Neural cell (in vitro differentiated cells): ENCODE data around the gene SRRM5. TPM values are rescaled to one million over a fixed set of nuclear protein-coding genes. Genes with fewer than 3 reads are reported as not detected.

Source experiments
- H2AFZ ChIP-seq: fragments of 200-600, 300-800 bp; sonication (generic), shearing (Covaris generic); 2 replicates; pipeline ENCODE4 v1.6.0; 2014; ENCODE audit warnings: low read depth, mild to moderate bottlenecking, antibody characterized with exemption, low read length, moderate library complexity
- H3F3A ChIP-seq: fragments of 200-600 bp; shearing (Covaris generic); 2 replicates; pipeline ENCODE4 v1.6.1; 2016; ENCODE audit warnings: mild to moderate bottlenecking, moderate library complexity, mixed read lengths, antibody characterized with exemption, low read length; ENCODE audit not compliant: insufficient read depth, poor library complexity, severe bottlenecking
- H3K27ac ChIP-seq: fragments of 200-600, 300-800 bp; sonication (generic), shearing (Covaris generic); 2 replicates; pipeline ENCODE4 v1.5.1; 2014; ENCODE audit warnings: mild to moderate bottlenecking, low read length, moderate library complexity
- H3K27me3 ChIP-seq: fragments of 300-800, 200-600 bp; sonication (generic), shearing (Covaris generic); 2 replicates; pipeline ENCODE4 v1.6.0; 2014; ENCODE audit warnings: mild to moderate bottlenecking, low read depth, low read length, moderate library complexity; ENCODE audit not compliant: insufficient read depth
- H3K36me3 ChIP-seq: fragments of 300-800, 200-600 bp; sonication (generic), shearing (Covaris generic); 2 replicates; pipeline ENCODE4 v1.5.1; 2014; ENCODE audit warnings: mild to moderate bottlenecking, antibody characterized with exemption, low read length, moderate library complexity; ENCODE audit not compliant: insufficient read depth
- H3K4me2 ChIP-seq: fragments of 300-800, 200-600 bp; sonication (generic), shearing (Covaris generic); 2 replicates; pipeline ENCODE4 v1.6.0; 2014; ENCODE audit warnings: mild to moderate bottlenecking, low read length
- H3K4me3 ChIP-seq: fragments of 300-800, 200-600 bp; sonication (generic), shearing (Covaris generic); 2 replicates; pipeline ENCODE4 v1.5.1; 2014; ENCODE audit warnings: mild to moderate bottlenecking, low read length, moderate library complexity
- H3K79me2 ChIP-seq: fragments of 200-600 bp; shearing (Covaris generic); replicated peaks from 2 replicates; pipeline ENCODE4 v1.6.0; 2014; ENCODE audit warnings: mild to moderate bottlenecking, low read length, moderate library complexity; ENCODE audit not compliant: insufficient read depth
- H3K9ac ChIP-seq: fragments of 300-800, 200-600 bp; sonication (generic), shearing (Covaris generic); 2 replicates; pipeline ENCODE4 v1.6.1; 2016; ENCODE audit warnings: mild to moderate bottlenecking, low read length, mixed read lengths
- H3K9me2 ChIP-seq: fragments of 200-600 bp; shearing (Covaris generic); 2 replicates; pipeline ENCODE4 v1.6.1; 2016; ENCODE audit warnings: mild to moderate bottlenecking, low read length, mixed read lengths; ENCODE audit not compliant: insufficient read depth
- H3K9me3 ChIP-seq: fragments of 200-600, 300-800 bp; sonication (generic), shearing (Covaris generic); 2 replicates; pipeline ENCODE4 v1.6.1; 2016; ENCODE audit warnings: mild to moderate bottlenecking, mixed run types, low read length, moderate library complexity, mixed read lengths
- H4K20me1 ChIP-seq: fragments of 200-600 bp; shearing (Covaris generic); 2 replicates; pipeline ENCODE4 v1.6.1; 2016; ENCODE audit warnings: mild to moderate bottlenecking, mixed run types; ENCODE audit not compliant: insufficient read depth
- CTCF ChIP-seq: fragments of 450-650 bp; IDR thresholded peaks from 2 replicates; pipeline ENCODE4 v1.5.1; 2014; ENCODE audit warnings: antibody characterized with exemption, mild to moderate bottlenecking, moderate library complexity; ENCODE audit not compliant: poor library complexity, severe bottlenecking
- EP300 ChIP-seq: fragments of 450-650 bp; conservative IDR thresholded peaks from 2 replicates; pipeline ENCODE4 v1.6.1; 2014; ENCODE audit warnings: antibody characterized with exemption, mild to moderate bottlenecking, moderate library complexity; ENCODE audit not compliant: poor library complexity, severe bottlenecking
- EZH2 ChIP-seq: fragments of 200-600, 300-800 bp; shearing (Covaris generic), sonication (generic); IDR thresholded peaks from 2 replicates; pipeline ENCODE4 v1.6.1; 2014; ENCODE audit warnings: antibody characterized with exemption, low read length, borderline replicate concordance, mild to moderate bottlenecking; ENCODE audit not compliant: insufficient read depth, poor library complexity, severe bottlenecking
- MXI1 ChIP-seq: fragments of 450-650 bp; conservative IDR thresholded peaks from 2 replicates; pipeline ENCODE4 v1.6.1; 2014; ENCODE audit warnings: antibody characterized with exemption, mild to moderate bottlenecking; ENCODE audit not compliant: poor library complexity, severe bottlenecking
- POLR2AphosphoS5 ChIP-seq: IDR thresholded peaks from 2 replicates; pipeline ENCODE4 v1.6.1; 2012
- RAD21 ChIP-seq: fragments of 450-650 bp; conservative IDR thresholded peaks from 2 replicates; pipeline ENCODE4 v1.6.1; 2014; ENCODE audit warnings: antibody characterized with exemption, mild to moderate bottlenecking, moderate library complexity
- REST ChIP-seq: IDR thresholded peaks from 2 replicates; pipeline ENCODE4 v1.6.1; 2012; ENCODE audit warnings: borderline replicate concordance
- SMC3 ChIP-seq: fragments of 450-650 bp; conservative IDR thresholded peaks from 2 replicates; pipeline ENCODE4 v1.6.1; 2014; ENCODE audit warnings: antibody characterized with exemption, mild to moderate bottlenecking, moderate library complexity; ENCODE audit not compliant: poor library complexity
- TAF1 ChIP-seq: IDR thresholded peaks from 2 replicates; pipeline ENCODE4 v1.6.1; 2012; ENCODE audit warnings: low read depth
- polyA plus RNA-seq: library from polyadenylated mRNA; depleted of rRNA; stranded (reverse); fragments of >200 nt; gene quantifications from 2 replicates; pipeline ENCODE4 v1.2.3, GENCODE V29; 2014

Gene SRRM5
- polyA plus RNA-seq, 1 donor from 2014 or later, result not detected

- H4K20me1 ChIP-seq, result peaks cover 4% of the 10 kb centered on the region
- no peak overlapping the region for H3K4me3 ChIP-seq
- H3K79me2 ChIP-seq, result peaks cover 7% of the 10 kb centered on the region
- no peaks in the 10 kb centered on the region for H3K27me3 ChIP-seq
- no peaks in the 10 kb centered on the region for H3K9me3 ChIP-seq
- H2AFZ ChIP-seq, result no peak overlapping the region
- no peak overlapping the region for H3K4me2 ChIP-seq
- H3K27ac ChIP-seq, result no peak overlapping the region
- H3K36me3 ChIP-seq, result no peaks in the 10 kb centered on the region
- no peaks in the 10 kb centered on the region for H3K9me2 ChIP-seq
- H3F3A ChIP-seq, result no peaks in the 10 kb centered on the region
- no peak overlapping the region for H3K9ac ChIP-seq
- TF ChIP-seq REST (no peak), RAD21 (no peak), MXI1 (no peak), EP300 (no peak), CTCF (no peak), EZH2 (no peak), POLR2AphosphoS5 (no peak), TAF1 (no peak), SMC3 (no peak)
These were observed 4.4 kb upstream of the SRRM5 start for GRCh38 chr19:43607238-43608205.

GRCh38 chr19:43609872-43610271 lies 2.0 kb upstream of the SRRM5 start:
- H3K9ac ChIP-seq, result no peak overlapping the region
- H3K27me3 ChIP-seq, result no peaks in the 10 kb centered on the region
- H3K9me3 ChIP-seq, result no peaks in the 10 kb centered on the region
- H3K4me3 ChIP-seq, result no peak overlapping the region
- peaks cover 30% of the 10 kb centered on the region for H3K79me2 ChIP-seq
- no peaks in the 10 kb centered on the region for H3K9me2 ChIP-seq
- TF ChIP-seq EP300 (no peak), POLR2AphosphoS5 (no peak), EZH2 (no peak), SMC3 (no peak)
- peaks cover 4% of the 10 kb centered on the region for H4K20me1 ChIP-seq
- H3K36me3 ChIP-seq, result peaks cover 5% of the 10 kb centered on the region
- H2AFZ ChIP-seq, result no peak overlapping the region
- no peak overlapping the region for H3K27ac ChIP-seq
- no peaks in the 10 kb centered on the region for H3F3A ChIP-seq
- H3K4me2 ChIP-seq, result no peak overlapping the region
